Tibial nerve (tissue), 4 donors: ENCODE measurements around the gene XIRP2.

Source experiments
- CTCF ChIP-seq, 5 experiments: fragments of 200-600 bp in 3 of 5; fragments of 450-650 bp in 2 of 5; sonication (generic) in 3 of 5; IDR thresholded peaks; one replicate each; pipeline ENCODE4 v1.5.1; 2016 to 2019; ENCODE audit warnings: antibody characterized with exemption in 5 of 5, mild to moderate bottlenecking in 3 of 5, moderate library complexity in 2 of 5
- EP300 ChIP-seq, 2 donors: sonication (generic); formaldehyde crosslinking; IDR thresholded peaks; one replicate each; pipeline ENCODE4 v1.6.1; 2017; ENCODE audit warnings: antibody characterized with exemption in 2 of 2, mild to moderate bottlenecking in 1 of 2
- POLR2A ChIP-seq, 2 donors: fragments of 450-650 bp; IDR thresholded peaks; one replicate each; pipeline ENCODE4 v1.6.1; 2017; ENCODE audit warnings: antibody characterized with exemption in 2 of 2, mild to moderate bottlenecking in 2 of 2, moderate library complexity in 2 of 2

- TF ChIP-seq CTCF (IDR thresholded peaks at IDR 0.05) (no peak), POLR2A (IDR thresholded peaks at IDR 0.05) (no peak), EP300 (IDR thresholded peaks at IDR 0.05) (no peak)
Observed at GRCh38 chr2:167275046-167275445, 386.8 kb downstream of the XIRP2 start.
